GM23338 (cell line): Measurements from ENCODE around the gene ELAVL4. TPM values are rescaled to one million over a fixed set of nuclear protein-coding genes. Genes with fewer than 3 reads are reported as not detected.

ENCODE experiments used
- ATAC-seq: fragments of 200-7000 bp; cut with Tn5 transposase; 3 replicates; pipeline ENCODE4 v1.9.1; 2020
- DNase-seq: peaks from one replicate; pipeline ENCODE4 v3.0.0-alpha.2; 2015; ENCODE audit warnings: low spot score
- H2AFZ ChIP-seq: fragments of 200-600 bp; sonication (generic); 2 replicates; pipeline ENCODE4 v1.8.0; 2016; ENCODE audit warnings: antibody characterized with exemption, mild to moderate bottlenecking, moderate library complexity
- H3F3A ChIP-seq: fragments of 200-600 bp; sonication (generic); replicated peaks from 2 replicates; pipeline ENCODE4 v1.8.0; 2017; ENCODE audit warnings: antibody characterized with exemption, mixed run types, low read depth
- H3K27ac ChIP-seq: fragments of 200-600 bp; sonication (generic); 2 replicates; pipeline ENCODE4 v1.6.1; 2016; ENCODE audit warnings: low read depth
- H3K27me3 ChIP-seq: fragments of 200-600 bp; sonication (generic); 2 replicates; pipeline ENCODE4 v1.8.0; 2016; ENCODE audit warnings: mild to moderate bottlenecking, mixed run types, moderate library complexity; ENCODE audit not compliant: insufficient read depth
- H3K36me3 ChIP-seq: fragments of 200-600 bp; sonication (generic); 2 replicates; pipeline ENCODE4 v1.8.0; 2016; ENCODE audit warnings: mild to moderate bottlenecking; ENCODE audit not compliant: insufficient read depth
- H3K4me1 ChIP-seq: fragments of 200-600 bp; sonication (generic); 2 replicates; pipeline ENCODE4 v1.8.0; 2016; ENCODE audit warnings: mild to moderate bottlenecking, moderate library complexity; ENCODE audit not compliant: insufficient read depth
- H3K4me2 ChIP-seq: fragments of 200-600 bp; sonication (generic); 2 replicates; pipeline ENCODE4 v1.7.1; 2017; ENCODE audit warnings: mixed run types
- H3K4me3 ChIP-seq: fragments of 200-600 bp; sonication (generic); 2 replicates; pipeline ENCODE4 v1.6.1; 2016; ENCODE audit warnings: mixed run types
- H3K79me2 ChIP-seq: fragments of 200-600 bp; sonication (generic); replicated peaks from 2 replicates; pipeline ENCODE4 v1.8.0; 2017; ENCODE audit warnings: mild to moderate bottlenecking; ENCODE audit not compliant: insufficient read depth
- H3K9me2 ChIP-seq: fragments of 200-600 bp; sonication (generic); 2 replicates; pipeline ENCODE4 v1.8.0; 2017; ENCODE audit not compliant: insufficient read depth
- H4K20me1 ChIP-seq: fragments of 200-600 bp; sonication (generic); replicated peaks from 2 replicates; pipeline ENCODE4 v1.8.0; 2017; ENCODE audit warnings: mild to moderate bottlenecking; ENCODE audit not compliant: insufficient read depth
- H3K27ac Mint-ChIP-seq: 2 replicates; pipeline ENCODE4 v1.8.0; 2020; ENCODE audit warnings: inconsistent platforms, mild to moderate bottlenecking, moderate library complexity, mixed read lengths
- H3K27me3 Mint-ChIP-seq: 3 replicates; pipeline ENCODE4 v1.8.0; 2022; ENCODE audit warnings: low read depth, mild to moderate bottlenecking, moderate library complexity, mixed read lengths, inconsistent platforms; ENCODE audit not compliant: insufficient read depth, poor library complexity
- H3K36me3 Mint-ChIP-seq: 3 replicates; pipeline ENCODE4 v1.8.0; 2021; ENCODE audit warnings: low read depth, mild to moderate bottlenecking, inconsistent platforms, moderate library complexity, mixed read lengths
- H3K4me1 Mint-ChIP-seq: 3 replicates; pipeline ENCODE4 v1.8.0; 2020; ENCODE audit warnings: mild to moderate bottlenecking, inconsistent platforms, mixed read lengths
- H3K4me3 Mint-ChIP-seq: 3 replicates; pipeline ENCODE4 v1.8.0; 2021; ENCODE audit warnings: moderate library complexity, mild to moderate bottlenecking, inconsistent platforms, mixed read lengths
- H3K9me3 Mint-ChIP-seq: 3 replicates; pipeline ENCODE4 v1.8.0; 2020; ENCODE audit warnings: moderate library complexity, mild to moderate bottlenecking, inconsistent platforms, mixed read lengths
- CREB1 ChIP-seq: fragments of 250-450 bp; sonication (Bioruptor Pico); IDR thresholded peaks from 2 replicates; pipeline ENCODE4 v1.5.0; 2020; ENCODE audit warnings: low read depth, mild to moderate bottlenecking, moderate library complexity
- CTCF ChIP-seq, 2 experiments: fragments of 200-600 bp in 1 of 2; sonication (generic) in 1 of 2; conservative IDR thresholded peaks; 2 replicates each; pipeline versions ENCODE4 v1.5.1 to v1.6.1; 2016 to 2017; ENCODE audit warnings: antibody characterized with exemption in 2 of 2, low read depth in 2 of 2, mild to moderate bottlenecking in 2 of 2, moderate library complexity in 1 of 2
- EZH2 ChIP-seq: fragments of 200-600 bp; sonication (generic); IDR thresholded peaks from one replicate; pipeline ENCODE4 v1.8.0; 2017; ENCODE audit warnings: antibody characterized with exemption, mild to moderate bottlenecking, low read depth; ENCODE audit not compliant: unreplicated experiment
- JUNB ChIP-seq: IDR thresholded peaks from one replicate; pipeline ENCODE4 v1.6.1; 2016; ENCODE audit warnings: antibody characterized with exemption; ENCODE audit not compliant: unreplicated experiment
- NANOG ChIP-seq: IDR thresholded peaks from 2 replicates; pipeline ENCODE4 v1.6.1; 2016; ENCODE audit warnings: antibody characterized with exemption, borderline replicate concordance
- POLR2AphosphoS5 ChIP-seq: IDR thresholded peaks from 2 replicates; pipeline ENCODE4 v1.6.1; 2016; ENCODE audit warnings: antibody characterized with exemption, low read depth
- ZNF462 ChIP-seq: fragments of 250-450 bp; sonication (Bioruptor Pico); IDR thresholded peaks from 2 replicates; pipeline ENCODE4 v1.5.0; 2020; ENCODE audit warnings: mild to moderate bottlenecking, moderate library complexity
- polyA plus RNA-seq: library from polyadenylated mRNA; unstranded; fragments of >200 nt; fragmentation: Nextera tagmentation; extraction: Ambion mirVana; gene quantifications from 2 replicates; pipeline ENCODE4 v1.2.1, GENCODE V29; 2016
- total RNA-seq: library from RNA; depleted of rRNA; stranded (reverse); fragments of >200 nt; shearing (Covaris generic); gene quantifications from 2 replicates; pipeline ENCODE4 v1.2.3, GENCODE V29; 2014
- TF ChIP-seq, protein P1 (sequence below): IDR thresholded peaks from 2 replicates; pipeline ENCODE4 v1.6.1; 2016; ENCODE audit warnings: antibody characterized with exemption

The ELAVL4 gene
- total and polyA plus RNA-seq, 2 experiments from 2014 or later, result 1.4 to 1.9 TPM

DNA sequence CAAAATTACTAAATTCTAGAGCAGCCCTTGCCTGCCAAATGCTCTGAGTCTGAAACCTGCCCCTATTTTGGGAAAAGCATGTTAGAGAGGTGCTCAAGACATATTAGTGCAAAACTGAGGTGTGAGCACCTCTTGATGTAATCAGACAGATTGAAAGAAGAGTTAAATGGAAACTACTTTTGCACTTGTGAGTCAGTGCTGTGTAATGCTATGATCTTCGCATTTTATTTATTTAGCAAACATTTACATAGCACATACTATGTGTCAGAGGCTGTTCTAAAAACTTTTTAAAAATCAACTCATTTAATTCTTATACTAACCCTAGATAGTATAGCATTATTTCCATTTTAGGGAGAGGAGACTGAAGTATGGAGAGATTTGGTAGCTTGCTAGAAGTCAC is 138.1 kb downstream of the ELAVL4 start (continued):
- TF ChIP-seq, protein P1, sequence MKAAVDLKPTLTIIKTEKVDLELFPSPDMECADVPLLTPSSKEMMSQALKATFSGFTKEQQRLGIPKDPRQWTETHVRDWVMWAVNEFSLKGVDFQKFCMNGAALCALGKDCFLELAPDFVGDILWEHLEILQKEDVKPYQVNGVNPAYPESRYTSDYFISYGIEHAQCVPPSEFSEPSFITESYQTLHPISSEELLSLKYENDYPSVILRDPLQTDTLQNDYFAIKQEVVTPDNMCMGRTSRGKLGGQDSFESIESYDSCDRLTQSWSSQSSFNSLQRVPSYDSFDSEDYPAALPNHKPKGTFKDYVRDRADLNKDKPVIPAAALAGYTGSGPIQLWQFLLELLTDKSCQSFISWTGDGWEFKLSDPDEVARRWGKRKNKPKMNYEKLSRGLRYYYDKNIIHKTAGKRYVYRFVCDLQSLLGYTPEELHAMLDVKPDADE, result no peak
- no peak for TF ChIP-seq EZH2

DNA sequence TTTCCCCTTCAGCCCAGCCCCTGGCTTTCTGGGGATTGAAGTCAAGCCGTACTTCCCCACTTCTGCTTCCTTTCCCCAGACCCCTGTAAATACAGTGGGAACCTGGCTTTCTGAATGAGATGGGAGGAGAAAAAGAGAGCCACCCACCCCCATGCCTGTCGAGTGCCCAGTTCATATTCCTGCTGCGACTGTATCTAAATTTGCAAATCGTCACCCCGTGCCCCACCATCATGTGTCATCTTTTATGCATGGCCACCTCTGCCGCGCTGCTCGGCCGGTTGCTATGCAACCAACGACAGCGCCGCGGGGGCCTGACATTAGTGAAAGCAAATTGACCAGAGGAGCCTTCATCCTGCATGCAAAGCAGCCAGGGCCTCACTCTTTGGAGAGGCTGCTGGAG is 143.0 kb downstream of the ELAVL4 start:
- no peaks in the 10 kb centered on the region for H3K9me2 ChIP-seq
- H3K4me3 ChIP-seq, result peak overlapping the region; percentile 45; the same call in 1 of the 2 replicates
- peak overlapping the region; percentile 28; the same call in 1 of the 2 replicates for H2AFZ ChIP-seq
- peak overlapping the region; percentile 57 for H3K4me3 Mint-ChIP-seq
- H3K27ac ChIP-seq, result no peak overlapping the region
- H3K27ac Mint-ChIP-seq, result no peak overlapping the region
- no peak for TF ChIP-seq NANOG
- H3K4me2 ChIP-seq, result peak overlapping the region; percentile 64
- H3K36me3 ChIP-seq, result no peaks in the 10 kb centered on the region
- H3K4me1 Mint-ChIP-seq, result peaks cover 16% of the 10 kb centered on the region
- H3K27me3 ChIP-seq, result no peaks in the 10 kb centered on the region
- ATAC-seq (peak; percentile 95), DNase-seq (peak; percentile 78)
- no peaks in the 10 kb centered on the region for H3K79me2 ChIP-seq
- no peaks in the 10 kb centered on the region for H3K36me3 Mint-ChIP-seq
- peaks cover 5% of the 10 kb centered on the region for H3K4me1 ChIP-seq
- H4K20me1 ChIP-seq, result no peaks in the 10 kb centered on the region
- no peaks in the 10 kb centered on the region for H3F3A ChIP-seq
- H3K27me3 Mint-ChIP-seq, result peaks cover 5% of the 10 kb centered on the region
- H3K9me3 Mint-ChIP-seq, result no peaks in the 10 kb centered on the region

GRCh38 chr1:50252196-50252595 is 143.5 kb downstream of the ELAVL4 start:
- peaks cover 6% of the 10 kb centered on the region for H3K27me3 Mint-ChIP-seq
- Histone ChIP-seq H3K4me3 (peak overlapping the region; percentile 45; the same call in 1 of the 2 replicates), H3K79me2 (no peaks in the 10 kb centered on the region), H3K4me1 (peaks cover 5% of the 10 kb centered on the region), H3F3A (no peaks in the 10 kb centered on the region), H3K27ac (no peak overlapping the region), H2AFZ (no peak overlapping the region), H4K20me1 (no peaks in the 10 kb centered on the region), H3K4me2 (peak overlapping the region; percentile 64), H3K9me2 (no peaks in the 10 kb centered on the region), H3K27me3 (no peaks in the 10 kb centered on the region), H3K36me3 (no peaks in the 10 kb centered on the region)
- H3K4me3 Mint-ChIP-seq, result no peak overlapping the region
- no peaks in the 10 kb centered on the region for H3K36me3 Mint-ChIP-seq
- H3K9me3 Mint-ChIP-seq, result no peaks in the 10 kb centered on the region
- no peak overlapping the region for H3K27ac Mint-ChIP-seq
- DNase-seq, result no peak
- H3K4me1 Mint-ChIP-seq, result peaks cover 16% of the 10 kb centered on the region
- no peak for ATAC-seq
- no peak for TF ChIP-seq ZNF462 (CRISPR knock-in tag)
- TF ChIP-seq JUNB, result no peak
- TF ChIP-seq NANOG, result no peak
- TF ChIP-seq, protein P1, result no peak
- TF ChIP-seq CTCF (conservative IDR thresholded peaks at IDR 0.05; ENCODE audit: low read depth in 2 of 2), result no peak
- TF ChIP-seq POLR2AphosphoS5, result no peak
- no peak for TF ChIP-seq CREB1 (CRISPR knock-in tag)
